ENCODE data around the gene ATAD1.
A peak's percentile ranks its signal among the peaks of the same experiment; 100 is the strongest.

ATAD1 gene

DNA sequence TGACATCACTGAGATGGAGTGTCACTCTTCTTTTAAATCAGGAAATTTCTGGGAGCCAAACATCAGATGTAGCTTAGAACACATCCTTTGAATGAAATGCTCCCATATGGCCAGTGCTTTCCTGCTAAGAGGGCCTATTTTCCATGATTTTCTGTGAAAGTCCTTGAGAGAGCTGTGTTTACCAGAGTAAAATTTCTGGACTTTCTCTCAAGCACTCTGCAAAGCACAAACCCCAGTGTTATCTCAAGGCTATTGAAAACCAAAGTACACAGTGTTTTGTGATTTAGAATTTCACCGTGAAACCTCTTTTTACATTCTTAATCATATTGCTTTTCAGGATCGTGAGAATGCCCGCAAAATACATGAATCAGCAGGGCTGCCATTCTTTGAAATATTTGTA is 104.3 kb downstream of the ATAD1 start:
- DNase-seq (ENCODE audit: low read depth): no peak

DNA sequence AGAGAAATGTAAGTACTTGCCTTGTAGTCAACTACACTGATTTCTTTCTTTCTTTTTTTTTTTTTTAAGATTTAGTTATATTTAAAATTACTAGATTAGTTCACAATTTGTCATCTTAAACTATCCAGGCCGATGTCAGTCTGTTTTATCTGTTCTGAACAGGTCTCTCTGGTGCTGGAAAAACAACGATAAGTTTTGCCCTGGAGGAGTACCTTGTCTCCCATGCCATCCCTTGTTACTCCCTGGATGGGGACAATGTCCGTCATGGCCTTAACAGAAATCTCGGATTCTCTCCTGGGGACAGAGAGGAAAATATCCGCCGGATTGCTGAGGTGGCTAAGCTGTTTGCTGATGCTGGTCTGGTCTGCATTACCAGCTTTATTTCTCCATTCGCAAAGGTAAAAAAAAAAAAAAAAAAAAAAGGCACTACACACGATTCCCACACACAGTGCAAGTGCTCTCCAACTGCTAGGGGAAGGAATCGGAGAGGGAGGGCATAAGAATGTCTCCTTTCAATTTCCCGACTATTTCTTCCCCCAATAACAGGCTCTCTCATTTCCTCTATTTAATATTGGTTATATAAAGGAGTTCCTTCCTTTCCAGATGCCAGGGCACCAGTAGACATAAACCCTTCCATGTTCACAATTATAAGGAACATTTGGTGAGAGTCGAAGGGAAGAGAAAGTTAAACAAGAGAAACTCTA is 105.0 kb downstream of the ATAD1 start:
- no peak for DNase-seq (ENCODE audit: low read depth)

DNA sequence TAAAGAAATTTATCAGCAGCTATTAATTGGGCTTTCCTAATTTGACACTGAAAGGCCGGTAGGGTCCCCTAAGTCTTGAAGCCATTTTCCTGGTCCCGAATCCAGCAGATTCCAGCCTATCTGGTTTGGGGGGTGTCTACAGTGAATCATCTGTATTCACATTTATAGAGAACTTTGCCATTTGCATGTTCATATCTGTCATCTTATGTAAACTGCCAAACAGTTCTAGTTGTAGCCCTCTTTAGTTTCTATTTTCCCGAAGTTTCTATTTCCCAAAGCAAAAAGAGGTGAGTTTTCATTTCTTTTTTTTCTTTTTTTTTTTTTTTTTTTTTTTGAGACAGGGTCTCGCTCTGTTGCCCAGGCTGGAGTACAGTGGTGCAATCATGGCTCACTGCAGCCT is 110.8 kb downstream of the ATAD1 start:
- no peak for DNase-seq (ENCODE audit: low read depth)

DNA sequence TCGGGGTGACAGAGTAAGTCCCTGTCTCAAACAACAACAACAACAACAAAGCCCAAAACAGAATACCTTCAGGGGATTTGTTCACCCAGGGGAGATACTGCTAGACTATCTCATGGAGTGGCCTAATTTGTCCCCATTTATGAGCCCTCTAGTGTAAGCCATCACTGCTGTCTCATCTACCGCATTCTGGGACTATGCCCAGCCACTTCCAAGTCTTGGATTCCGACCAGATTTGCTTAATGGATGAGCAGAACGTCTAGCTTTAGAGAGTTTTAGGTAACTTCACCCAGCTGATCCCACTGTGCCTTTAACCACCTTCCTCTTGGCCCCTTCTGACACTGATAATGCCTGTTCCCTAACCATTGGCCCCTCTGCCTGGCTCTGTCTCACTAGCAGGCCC is 111.3 kb downstream of the ATAD1 start:
- no peak for DNase-seq (ENCODE audit: low read depth)

DNA sequence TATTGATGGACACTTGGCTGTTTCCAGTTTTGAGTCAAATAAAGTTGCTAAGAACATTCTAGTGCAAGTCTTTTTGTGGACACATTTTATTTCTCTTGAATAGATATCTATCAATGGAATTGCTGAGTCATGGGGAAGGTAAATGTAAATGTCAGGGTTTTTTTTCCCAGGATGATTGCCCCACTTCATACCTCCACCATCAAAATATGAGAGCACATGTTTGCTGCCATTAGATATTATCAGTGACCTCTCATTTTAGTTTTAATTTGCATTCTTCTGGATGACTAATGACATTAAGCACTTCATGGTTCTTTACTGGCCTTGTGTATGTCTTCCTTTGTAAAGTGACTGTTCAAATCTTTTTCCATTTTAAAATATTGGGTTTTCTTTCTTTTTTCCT is 112.7 kb downstream of the ATAD1 start:
- peak; percentile 13 for DNase-seq (ENCODE audit: low read depth)

DNA sequence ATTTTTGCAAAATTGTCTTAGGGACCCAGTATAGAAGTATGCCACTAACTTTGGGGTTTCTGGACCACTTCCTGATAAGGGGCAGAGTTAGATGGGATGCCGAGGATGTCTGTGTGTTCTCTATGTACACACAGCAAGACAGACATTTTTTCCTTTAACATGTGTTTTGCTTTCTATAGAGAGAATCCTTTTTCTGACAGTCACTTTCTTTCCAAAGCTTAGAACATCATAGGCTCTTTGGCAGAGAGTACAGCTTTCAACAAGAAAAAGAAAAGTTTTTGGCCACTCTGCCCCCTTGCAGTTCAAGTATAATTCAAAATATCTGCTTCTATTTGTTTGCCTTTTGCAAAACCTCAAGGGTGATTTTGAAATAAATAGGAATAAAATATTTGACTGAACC is 114.3 kb downstream of the ATAD1 start:
- no peak for DNase-seq (ENCODE audit: low read depth)

DNA sequence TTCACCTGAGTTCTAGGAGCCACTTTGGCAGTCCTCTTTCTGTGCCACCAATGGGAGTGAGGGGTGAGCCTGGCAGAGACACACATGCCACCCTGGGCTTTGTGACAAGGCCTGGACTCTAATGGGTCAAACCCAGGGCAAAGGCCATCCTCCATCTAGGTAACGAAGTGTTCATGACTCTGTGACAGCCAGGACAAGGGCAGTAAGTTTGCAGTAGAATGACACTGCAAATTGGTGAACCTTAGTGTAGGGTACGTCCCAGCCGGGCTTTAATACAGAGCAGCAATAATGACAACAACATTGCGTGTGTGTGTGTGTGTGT is 115.1 kb downstream of the ATAD1 start:
- DNase-seq (ENCODE audit: low read depth): no peak

DNA sequence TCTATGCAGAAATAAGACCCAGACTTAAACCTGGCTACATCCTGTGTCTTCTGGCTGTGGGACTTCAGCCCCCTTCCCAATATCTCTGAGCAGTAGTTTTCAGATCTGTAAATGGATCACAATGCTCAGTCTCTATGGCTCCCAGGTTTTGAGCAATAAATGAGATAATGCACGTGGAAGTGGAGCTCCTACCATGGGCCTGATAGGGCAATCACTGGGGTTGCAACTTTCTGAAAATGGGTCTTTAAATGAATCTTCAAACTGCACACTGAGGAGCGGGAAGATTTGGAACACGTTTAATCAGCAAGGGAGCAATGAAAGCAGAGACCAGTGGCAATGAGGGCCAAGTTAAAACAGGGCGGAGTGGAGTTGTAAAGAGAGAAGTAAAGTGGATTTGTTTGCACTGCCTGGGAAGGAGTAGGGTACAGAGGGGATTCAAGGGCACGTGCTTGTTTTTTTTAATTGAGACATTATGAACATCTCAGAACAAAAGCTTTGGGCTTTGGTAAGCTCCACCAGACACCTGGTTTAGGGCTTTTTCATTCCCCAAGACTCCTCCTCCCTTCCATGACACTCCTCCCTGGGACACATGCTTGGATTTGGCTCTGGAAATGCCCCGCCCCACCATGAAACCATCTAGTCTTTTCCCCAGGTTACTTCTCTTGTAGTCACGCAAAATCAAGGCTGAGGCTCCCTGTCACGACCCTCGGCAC is 115.6 kb downstream of the ATAD1 start:
- no peak for DNase-seq (ENCODE audit: low read depth)
